Adrenal gland (tissue), 12 donors: Measurements from ENCODE around the gene WDR6. TPM values are rescaled to one million over a fixed set of nuclear protein-coding genes. Genes with fewer than 3 reads are reported as not detected.

Experiments
- DNase-seq, 7 donors: peaks; one replicate each; pipeline ENCODE4 v3.0.0-alpha.2; 2019 to 2020
- H3K27ac ChIP-seq, 5 donors: fragments of 200-600 bp; sonication (generic) in 4 of 5; 1 replicate in 3 of 5; 2 replicates in 2 of 5; pipeline versions ENCODE4 v1.5.1 to v1.8.0; 2016 to 2020; ENCODE audit warnings: mild to moderate bottlenecking in 1 of 5
- H3K27me3 ChIP-seq: fragments of 200-600 bp; 2 replicates; pipeline ENCODE4 v1.8.0; 2021
- H3K36me3 ChIP-seq, 2 donors: fragments of 200-600 bp; replicated peaks in 1 of 2; 1 replicate in 1 of 2; 2 replicates in 1 of 2; pipeline versions ENCODE4 v1.5.1 to v1.8.0; 2018 to 2022
- H3K4me1 ChIP-seq, 2 donors: fragments of 200-600 bp; replicated peaks in 1 of 2; 1 replicate in 1 of 2; 2 replicates in 1 of 2; pipeline versions ENCODE4 v1.5.1 to v1.8.0; 2018 to 2021
- H3K4me3 ChIP-seq, 4 donors: fragments of 200-600 bp; sonication (generic) in 3 of 4; one replicate each; pipeline ENCODE4 v1.5.1; 2016 to 2018
- H3K9me3 ChIP-seq, 3 donors: fragments of 200-600 bp; sonication (generic) in 1 of 3; replicated peaks in 1 of 3; 1 replicate in 2 of 3; 2 replicates in 1 of 3; pipeline versions ENCODE4 v1.5.1 to v1.8.0; 2016 to 2021
- CTCF ChIP-seq, 6 experiments: fragments of 450-650 bp in 4 of 6; fragments of 200-600 bp in 2 of 6; sonication (generic) in 1 of 6; IDR thresholded peaks; 1 replicate in 5 of 6; 2 replicates in 1 of 6; pipeline versions ENCODE4 v1.5.1 to v1.8.0; 2016 to 2021; ENCODE audit warnings: antibody characterized with exemption in 6 of 6, mild to moderate bottlenecking in 2 of 6, moderate library complexity in 1 of 6
- POLR2A ChIP-seq, 2 donors: fragments of 450-650 bp; IDR thresholded peaks; one replicate each; pipeline ENCODE4 v1.6.1; 2017; ENCODE audit warnings: antibody characterized with exemption in 2 of 2, mild to moderate bottlenecking in 2 of 2, moderate library complexity in 1 of 2
- WGBS, 4 donors: extraction: QIAGEN DNeasy Blood & Tissue Kit in 2 of 4; methylation state at CpG; one replicate each; pipeline versions ENCODE4 v1.1.5 to v1.1.7; 2013 to 2017; 5-methylcytosine and 5-hydroxymethylcytosine counted together
- intact Hi-C, 2 donors: fragments of 100-400 bp; cut with DNase I; formaldehyde crosslinking; loops; one replicate each; pipeline versions ENCODE4 v1.14.1 to v1.15.0; 2022 to 2023
- polyA plus RNA-seq, 3 donors: library from polyadenylated mRNA; stranded (reverse); fragments of 200-250 nt in 2 of 3; fragments of 350-450 nt in 1 of 3; fragmentation: Illumina TruSeq in 1 of 3; extraction: RNeasy Lipid Tissue Mini Kit (QIAGEN cat#74804) in 1 of 3; gene quantifications; one replicate each; pipeline ENCODE4 v1.2.3, GENCODE V29; 2013 to 2014
- total RNA-seq, 9 donors: library from RNA; depleted of rRNA in 4 of 9; stranded (reverse); fragments of >200 nt in 4 of 9; fragments of 120-200 nt in 1 of 9; fragmentation: NEBNext Ultra II Directional in 1 of 9; extraction: Animal tissue kit (Norgen Biotek cat#: 25700) in 1 of 9; gene quantifications; one replicate each; pipeline versions ENCODE4 v1.1.0 to v1.2.4, GENCODE V29; 2013 to 2023
- donor health status: healthy with polysubstance abuse.
- donor health status: Bipolar disorder and iron deficiency.
- donor health status: DM: yes; HTN: yes; CAD: no.
- donor health status: DM: no; HTN: no; CAD: no.
- donor health status: DM: no; HTN: no; CAD: no.
- donor health status: DM: yes; HTN: yes; CAD: no.

The WDR6 gene
- total and polyA plus RNA-seq, 12 donors, result 86.0 to 699 (median 177) TPM

GRCh38 chr3:48997102-48997635, 10.0 kb upstream of the WDR6 start:
- 66 to 89% (median 88%) methylated on average over 3 to 8 of the region's 8 CpGs for WGBS, 4 donors
- peaks cover 0 to 11% of the 10 kb centered on the region in 2 donors for H3K36me3 ChIP-seq

GRCh38 chr3:48997714-48998637, 9.2 kb upstream of the WDR6 start:
- intact Hi-C loops, result no loop called here
- peaks cover 0 to 11% of the 10 kb centered on the region in 2 donors for H3K36me3 ChIP-seq

More at GRCh38 chr3:48997102-48997635, 10.0 kb upstream of the WDR6 start:
- Histone ChIP-seq H3K9me3 (no peaks in the 10 kb centered on the region), H3K4me1 (no peaks in the 10 kb centered on the region), H3K27ac (peak overlapping the region in 1 of 5 donors; percentile 17), H3K4me3 (no peak overlapping the region), H3K27me3 (no peaks in the 10 kb centered on the region)
- intact Hi-C loops, result no loop called here
- TF ChIP-seq CTCF (IDR thresholded peaks at IDR 0.05) (no peak), POLR2A (IDR thresholded peaks at IDR 0.05) (no peak)
- DNase-seq, result no peak

GRCh38 chr3:48999085-48999858, 7.9 kb upstream of the WDR6 start:
- TF ChIP-seq CTCF (IDR thresholded peaks at IDR 0.05) (no peak), POLR2A (IDR thresholded peaks at IDR 0.05) (no peak)
- Histone ChIP-seq H3K9me3 (no peaks in the 10 kb centered on the region), H3K27ac (peak overlapping the region in 1 of 5 donors; percentile 52), H3K4me3 (no peak overlapping the region), H3K36me3 (peaks cover 0 to 11% of the 10 kb centered on the region in 2 donors), H3K4me1 (no peaks in the 10 kb centered on the region), H3K27me3 (no peaks in the 10 kb centered on the region)
- no peak for DNase-seq
- WGBS, 4 donors, result 73 to 90% (median 88%) methylated on average over 4 to 8 of the region's 8 CpGs
- intact Hi-C loops, result no loop called here

More at GRCh38 chr3:48997714-48998637, 9.2 kb upstream of the WDR6 start:
- H3K27ac ChIP-seq, result peak overlapping the region in 1 of 5 donors; percentile 52
- peak in 2 of 7 donors; percentile 38 to 91 for DNase-seq
- no peaks in the 10 kb centered on the region for H3K27me3 ChIP-seq
- H3K4me1 ChIP-seq, result no peaks in the 10 kb centered on the region
- TF ChIP-seq CTCF (IDR thresholded peaks at IDR 0.05) (no peak), POLR2A (IDR thresholded peaks at IDR 0.05) (no peak)
- WGBS, 4 donors, result 79 to 86% (median 84%) methylated on average over 17 to 20 of the region's 20 CpGs
- H3K4me3 ChIP-seq, result no peak overlapping the region
- H3K9me3 ChIP-seq, result no peaks in the 10 kb centered on the region

GRCh38 chr3:49001155-49001554, 6.0 kb upstream of the WDR6 start:
- intact Hi-C loops, result no loop called here
- 89 to 97% (median 93%) methylated on average over 3 to 6 of the region's 6 CpGs for whole genome bisulfite sequencing, 4 donors
- Histone ChIP-seq H3K36me3 (peaks cover 0 to 10% of the 10 kb centered on the region in 2 donors), H3K4me1 (peaks cover 0 to 2% of the 10 kb centered on the region in 2 donors), H3K4me3 (no peak overlapping the region), H3K27ac (peak overlapping the region in 1 of 5 donors; percentile 8), H3K27me3 (no peaks in the 10 kb centered on the region), H3K9me3 (no peaks in the 10 kb centered on the region)
- no peak for DNase-seq
- TF ChIP-seq CTCF (IDR thresholded peaks at IDR 0.05), result no peak
